CD4-positive, alpha-beta memory T cell (primary cell): Measurements from ENCODE around the gene PRDM10. TPM values are rescaled to one million over a fixed set of nuclear protein-coding genes. Genes with fewer than 3 reads are reported as not detected.
A peak's percentile ranks its signal among the peaks of the same experiment; 100 is the strongest.

Source experiments
- CTCF ChIA-PET: fragments of 350-600 bp; sonication (Branson Sonifier 250); formaldehyde crosslinking; loops from one replicate; lab custom pipeline; 2021; ENCODE audit warnings: inconsistent platforms; ENCODE audit not compliant: partially characterized antibody; lab: Charles Lee
- POLR2A ChIA-PET: fragments of 350-600 bp; sonication (Branson Sonifier 250); formaldehyde crosslinking; loops from one replicate; lab custom pipeline; 2021; ENCODE audit not compliant: partially characterized antibody; lab: Charles Lee
- DNase-seq, 5 donors: peaks; one replicate each; pipeline versions ENCODE4 v3.0.0 to v3.0.0-alpha.2; 2020 to 2022; ENCODE audit warnings: mixed read lengths in 1 of 5
- H3K27ac ChIP-seq: one replicate; pipeline ENCODE4 v1.7.0; 2013; ENCODE audit warnings: low read depth, low read length
- H3K27me3 ChIP-seq: 2 replicates; pipeline ENCODE4 v1.7.0; 2013; ENCODE audit warnings: mild to moderate bottlenecking, low read length, moderate library complexity; ENCODE audit not compliant: insufficient read depth
- H3K36me3 ChIP-seq: 2 replicates; pipeline ENCODE4 v1.7.0; 2013; ENCODE audit warnings: mild to moderate bottlenecking, low read length, moderate library complexity; ENCODE audit not compliant: insufficient read depth
- H3K4me1 ChIP-seq: 2 replicates; pipeline ENCODE4 v1.7.0; 2013; ENCODE audit warnings: mild to moderate bottlenecking, low read length, moderate library complexity; ENCODE audit not compliant: insufficient read depth
- H3K4me3 ChIP-seq, 2 donors: one replicate each; pipeline ENCODE4 v1.7.0; 2013; ENCODE audit warnings: low read length in 2 of 2, mild to moderate bottlenecking in 1 of 2
- H3K9me3 ChIP-seq, 2 donors: one replicate each; pipeline ENCODE4 v1.7.0; 2013; ENCODE audit warnings: low read length in 2 of 2, control low read depth in 1 of 2; ENCODE audit not compliant: control insufficient read depth in 1 of 2
- H3K27ac Mint-ChIP-seq, 7 donors: one replicate each; pipeline ENCODE4 v1.8.0; 2020 to 2021; ENCODE audit warnings: mixed read lengths in 7 of 7, mild to moderate bottlenecking in 6 of 7, inconsistent platforms in 3 of 7, moderate library complexity in 3 of 7
- H3K27me3 Mint-ChIP-seq, 2 donors: one replicate each; pipeline ENCODE4 v1.8.0; 2020 to 2021; ENCODE audit warnings: mixed read lengths in 2 of 2
- H3K36me3 Mint-ChIP-seq, 2 donors: one replicate each; pipeline ENCODE4 v1.8.0; 2020 to 2021; ENCODE audit warnings: mixed read lengths in 2 of 2, inconsistent platforms in 1 of 2, mild to moderate bottlenecking in 1 of 2
- H3K4me1 Mint-ChIP-seq, 4 donors: one replicate each; pipeline ENCODE4 v1.8.0; 2020 to 2021; ENCODE audit warnings: mixed read lengths in 4 of 4, mild to moderate bottlenecking in 1 of 4
- H3K4me3 Mint-ChIP-seq, 8 donors: one replicate each; pipeline ENCODE4 v1.8.0; 2020 to 2021; ENCODE audit warnings: mixed read lengths in 8 of 8, mild to moderate bottlenecking in 7 of 8, moderate library complexity in 6 of 8, inconsistent platforms in 3 of 8
- H3K9me3 Mint-ChIP-seq, 8 donors: one replicate each; pipeline ENCODE4 v1.8.0; 2020 to 2021; ENCODE audit warnings: mixed read lengths in 8 of 8, mild to moderate bottlenecking in 5 of 8, inconsistent platforms in 3 of 8, moderate library complexity in 1 of 8
- intact Hi-C: fragments of 100-400 bp; cut with micrococcal nuclease; formaldehyde crosslinking; loops from one replicate; pipeline ENCODE4 v1.15.1; 2023
- polyA plus RNA-seq, 2 donors: library from polyadenylated mRNA; unstranded; fragments of 300-500 nt; fragmentation: Illumina TruSeq; gene quantifications; one replicate each; pipeline ENCODE4 v1.2.3, GENCODE V29; 2021
- total RNA-seq, 2 experiments: library from RNA; stranded (reverse); gene quantifications; one replicate each; pipeline ENCODE4 v1.2.3, GENCODE V29; 2021

Gene PRDM10
- total RNA-seq = 10 to 100 TPM; 11.5 to 13.0 TPM
- polyA plus RNA-seq = 1 to 10 TPM; 1.3 to 4.2 TPM

DNA sequence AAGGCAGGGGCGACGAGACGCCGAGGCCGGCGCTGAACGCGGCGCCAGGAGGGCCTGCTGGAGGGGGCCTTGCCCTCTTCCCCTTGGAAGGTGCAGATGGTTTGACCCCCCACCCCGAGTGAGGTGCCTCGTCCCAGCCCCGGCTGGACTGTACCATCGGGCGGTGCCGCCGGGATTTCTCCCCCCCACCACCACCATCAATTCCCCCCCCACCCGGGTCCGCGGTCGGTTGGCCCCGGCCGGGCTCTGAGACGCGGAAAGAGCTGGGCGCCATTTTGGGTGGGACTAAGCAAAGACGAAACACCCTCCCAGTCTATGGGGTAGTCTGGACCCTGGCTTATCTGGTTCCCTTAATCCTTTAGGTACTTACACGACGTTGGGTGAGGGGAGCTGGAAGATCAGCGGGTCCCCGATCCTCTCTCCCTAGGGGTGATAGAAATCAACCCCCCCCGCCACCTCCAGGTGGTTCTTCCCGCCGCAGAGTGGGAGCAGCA is at the start of gene PRDM10:
PRDM10 (minus strand) TSS at position 484 of the 494 bp plus-strand sequence. CDS start 41,871 bp downstream, outside the sequence.
- peaks cover 35% of the 10 kb centered on the region for H3K4me1 ChIP-seq
- Mint-ChIP-seq H3K4me1 (peaks cover 20 to 51% (median 35%) of the 10 kb centered on the region in 4 donors), H3K27ac (peak within 1 kb of the TSS; percentile 98 to 100 (median 100)), H3K36me3 (peaks cover 0 to 13% of the 10 kb centered on the region in 2 donors), H3K9me3 (peaks cover 0 to 2% (median 0%) of the 10 kb centered on the region in 8 donors), H3K27me3 (no peaks in the 10 kb centered on the region), H3K4me3 (peak within 1 kb of the TSS; percentile 99 to 100 (median 100))
- no peaks in the 10 kb centered on the region for H3K36me3 ChIP-seq
- peak within 1 kb of the TSS; percentile 80 to 91 for H3K4me3 ChIP-seq
- ChIA-PET CTCF (interaction anchor here (1.0 to 3.3 kb wide), 5 partner anchors 11 to 130 kb away, joined by 3 to 19 read pairs (median 5); partner anchors contain the start of gene APLP2), POLR2A (interaction anchor here (0.5 to 5.8 kb wide), 26 partner anchors 8 to 913 kb away, joined by 3 to 112 read pairs (median 7); partner anchors contain the start of genes APLP2, NFRKB and SNX19)
- peak; percentile 92 to 96 (median 94) for DNase-seq
- peak within 1 kb of the TSS; percentile 96 for H3K27ac ChIP-seq
- no peaks in the 10 kb centered on the region for H3K9me3 ChIP-seq
- H3K27me3 ChIP-seq = no peaks in the 10 kb centered on the region
- intact Hi-C loops = loop anchor here (1.0 to 10.0 kb wide), 6 partner anchors 80 to 1308 kb away; partner anchors contain the start of genes FLI1, NFRKB, SNX19 and TMEM45B

GRCh38 chr11:130051082-130051481 is 48.4 kb upstream of the PRDM10 start:
- no peak overlapping the region for H3K4me3 Mint-ChIP-seq
- peaks cover 0 to 9% (median 1%) of the 10 kb centered on the region in 8 donors for H3K9me3 Mint-ChIP-seq
- H3K27me3 Mint-ChIP-seq = peaks cover 6 to 12% of the 10 kb centered on the region in 2 donors
- H3K27ac Mint-ChIP-seq = no peak overlapping the region
- H3K4me1 ChIP-seq = no peaks in the 10 kb centered on the region
- no peak overlapping the region for H3K27ac ChIP-seq
- no peaks in the 10 kb centered on the region for H3K4me1 Mint-ChIP-seq
- H3K27me3 ChIP-seq = no peaks in the 10 kb centered on the region
- intact Hi-C loops = no loop called here
- POLR2A ChIA-PET = no interaction called here
- H3K4me3 ChIP-seq = no peak overlapping the region
- no peaks in the 10 kb centered on the region for H3K9me3 ChIP-seq
- H3K36me3 ChIP-seq = no peaks in the 10 kb centered on the region
- DNase-seq = no peak
- no peaks in the 10 kb centered on the region for H3K36me3 Mint-ChIP-seq
- CTCF ChIA-PET = interaction anchor here (1.1 kb wide), 1 partner anchor 82 kb away, joined by 4 read pairs; no protein-coding TSS in a partner anchor

DNA sequence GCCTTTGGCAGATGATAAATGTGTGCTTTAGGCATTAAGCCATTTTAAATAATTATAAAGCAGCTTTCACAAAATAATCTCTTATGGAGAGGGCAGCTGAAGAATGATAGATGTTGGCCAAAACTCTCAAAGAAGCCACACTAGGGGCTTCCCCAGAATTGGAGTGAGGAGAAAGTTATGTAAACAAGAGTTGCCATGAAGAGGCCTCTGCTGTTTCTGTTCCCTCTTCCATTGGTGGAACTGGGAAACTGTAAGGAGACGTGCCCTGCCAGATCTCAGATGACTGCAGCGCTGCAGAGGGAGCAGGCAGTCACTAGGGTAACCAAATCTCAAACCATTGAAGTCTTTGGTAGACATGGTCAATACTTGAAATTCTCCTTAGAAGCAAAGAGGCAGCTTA is 47.6 kb upstream of the PRDM10 start:
- Mint-ChIP-seq H3K27ac (no peak overlapping the region), H3K4me1 (no peaks in the 10 kb centered on the region), H3K9me3 (peaks cover 0 to 9% (median 1%) of the 10 kb centered on the region in 8 donors), H3K27me3 (peaks cover 6 to 12% of the 10 kb centered on the region in 2 donors), H3K36me3 (no peaks in the 10 kb centered on the region), H3K4me3 (no peak overlapping the region)
- intact Hi-C loops = no loop called here
- CTCF ChIA-PET = no interaction called here
- Histone ChIP-seq H3K4me1 (no peaks in the 10 kb centered on the region), H3K27ac (no peak overlapping the region), H3K9me3 (no peaks in the 10 kb centered on the region), H3K36me3 (no peaks in the 10 kb centered on the region), H3K4me3 (no peak overlapping the region), H3K27me3 (no peaks in the 10 kb centered on the region)
- DNase-seq = no peak
- POLR2A ChIA-PET = no interaction called here

- CTCF ChIA-PET = no interaction called here
- DNase-seq = no peak
Measured at GRCh38 chr11:130049328-130049771, 46.7 kb upstream of the PRDM10 start.

GRCh38 chr11:130047141-130047540 is 44.5 kb upstream of the PRDM10 start:
- Mint-ChIP-seq H3K27me3 (peaks cover under 1 to 5% of the 10 kb centered on the region in 2 donors), H3K4me3 (no peak overlapping the region), H3K36me3 (no peaks in the 10 kb centered on the region), H3K27ac (no peak overlapping the region), H3K4me1 (peaks cover 0 to 3% (median under 1%) of the 10 kb centered on the region in 4 donors), H3K9me3 (peaks cover 0 to 1% (median 0%) of the 10 kb centered on the region in 8 donors)
- Histone ChIP-seq H3K27ac (no peak overlapping the region), H3K9me3 (no peaks in the 10 kb centered on the region), H3K4me1 (no peaks in the 10 kb centered on the region), H3K36me3 (no peaks in the 10 kb centered on the region), H3K4me3 (no peak overlapping the region), H3K27me3 (no peaks in the 10 kb centered on the region)
- ChIA-PET CTCF (interaction anchor here (1.9 kb wide), 1 partner anchor 14 kb away, joined by 5 read pairs; no protein-coding TSS in a partner anchor), POLR2A (interaction anchor here (0.7 kb wide), 1 partner anchor 58 kb away, joined by 3 read pairs; no protein-coding TSS in a partner anchor)
- DNase-seq = no peak
- intact Hi-C loops = no loop called here

More at GRCh38 chr11:130049328-130049771, 46.7 kb upstream of the PRDM10 start:
- Histone ChIP-seq H3K36me3 (no peaks in the 10 kb centered on the region), H3K27me3 (no peaks in the 10 kb centered on the region), H3K4me1 (no peaks in the 10 kb centered on the region), H3K9me3 (no peaks in the 10 kb centered on the region), H3K4me3 (no peak overlapping the region), H3K27ac (no peak overlapping the region)
- H3K27ac Mint-ChIP-seq = no peak overlapping the region
- H3K4me3 Mint-ChIP-seq = no peak overlapping the region
- H3K27me3 Mint-ChIP-seq = peaks cover 3 to 8% of the 10 kb centered on the region in 2 donors
- intact Hi-C loops = no loop called here
- POLR2A ChIA-PET = no interaction called here
- peaks cover 0 to 9% (median 1%) of the 10 kb centered on the region in 8 donors for H3K9me3 Mint-ChIP-seq
- no peaks in the 10 kb centered on the region for H3K4me1 Mint-ChIP-seq
- H3K36me3 Mint-ChIP-seq = no peaks in the 10 kb centered on the region

GRCh38 chr11:130043575-130043974 is 40.9 kb upstream of the PRDM10 start:
- intact Hi-C loops = no loop called here
- POLR2A ChIA-PET = no interaction called here
- no peak for DNase-seq

DNA sequence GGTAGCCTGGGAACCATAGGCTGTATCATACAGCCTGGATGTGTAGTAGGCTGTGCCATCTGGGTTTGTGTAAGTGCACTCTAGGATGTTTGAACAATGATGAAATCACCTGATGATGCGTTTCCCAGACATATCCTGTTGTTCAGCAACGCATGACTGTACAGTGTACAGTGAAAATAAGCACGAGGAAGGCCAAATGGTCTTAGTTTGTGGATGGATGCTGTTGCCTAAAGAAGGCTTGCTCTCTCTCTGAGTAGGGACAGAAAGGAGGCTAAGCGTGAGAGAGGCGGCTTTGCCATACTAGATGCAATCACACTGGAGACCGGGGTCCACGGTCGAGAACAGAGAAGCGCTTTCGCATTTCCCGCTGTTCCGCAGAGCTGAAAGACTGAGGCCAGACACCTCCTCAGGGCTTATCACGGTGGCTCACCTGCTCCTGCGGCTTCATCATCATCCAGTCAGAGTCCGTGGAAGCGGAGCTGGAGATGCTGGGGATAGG is 39.5 kb upstream of the PRDM10 start:
- no peaks in the 10 kb centered on the region for H3K36me3 ChIP-seq
- no peaks in the 10 kb centered on the region for H3K9me3 ChIP-seq
- ChIA-PET CTCF (interaction anchor here (1.0 kb wide), 1 partner anchor 90 kb away, joined by 3 read pairs; no protein-coding TSS in a partner anchor), POLR2A (no interaction called here)
- Mint-ChIP-seq H3K27me3 (peaks cover 8 to 11% of the 10 kb centered on the region in 2 donors), H3K4me1 (peaks cover 0 to 5% (median 1%) of the 10 kb centered on the region in 4 donors), H3K27ac (no peak overlapping the region), H3K4me3 (no peak overlapping the region), H3K36me3 (no peaks in the 10 kb centered on the region), H3K9me3 (peaks cover 0 to 3% (median 0%) of the 10 kb centered on the region in 8 donors)
- intact Hi-C loops = no loop called here
- DNase-seq = no peak
- no peaks in the 10 kb centered on the region for H3K4me1 ChIP-seq
- no peak overlapping the region for H3K4me3 ChIP-seq
- H3K27ac ChIP-seq = no peak overlapping the region
- no peaks in the 10 kb centered on the region for H3K27me3 ChIP-seq

More at GRCh38 chr11:130043575-130043974, 40.9 kb upstream of the PRDM10 start:
- CTCF ChIA-PET = no interaction called here
- H3K36me3 Mint-ChIP-seq = no peaks in the 10 kb centered on the region
- no peak overlapping the region for H3K27ac ChIP-seq
- H3K4me3 Mint-ChIP-seq = peak overlapping the region in 1 of 8 donors; percentile 7
- no peak overlapping the region for H3K4me3 ChIP-seq
- H3K27me3 Mint-ChIP-seq = peaks cover 4 to 9% of the 10 kb centered on the region in 2 donors
- H3K27me3 ChIP-seq = no peaks in the 10 kb centered on the region
- H3K27ac Mint-ChIP-seq = no peak overlapping the region
- H3K9me3 ChIP-seq = no peaks in the 10 kb centered on the region
- peaks cover 0 to 5% (median 1%) of the 10 kb centered on the region in 4 donors for H3K4me1 Mint-ChIP-seq
- no peaks in the 10 kb centered on the region for H3K36me3 ChIP-seq
- H3K4me1 ChIP-seq = no peaks in the 10 kb centered on the region
- peaks cover 0 to 2% (median 0%) of the 10 kb centered on the region in 8 donors for H3K9me3 Mint-ChIP-seq
